HFF-Myc (cell line): ENCODE data around the gene ENTHD1.

ENCODE experiments used
- DNase-seq: peaks from one replicate; pipeline ENCODE4 v3.0.0-alpha.2; 2011; ENCODE audit warnings: low read depth; ENCODE audit errors: extremely low read depth
- H3K4me3 ChIP-seq: replicated peaks from 2 replicates; pipeline ENCODE4 v1.5.1; 2011; ENCODE audit warnings: low read depth, mild to moderate bottlenecking, control low read depth, low read length
- CTCF ChIP-seq: IDR thresholded peaks from 2 replicates; pipeline ENCODE4 v1.5.1; 2012; ENCODE audit warnings: mild to moderate bottlenecking, low read depth, low read length, control low read depth; ENCODE audit errors: missing control alignments

ENTHD1 gene

GRCh38 chr22:39729141-39729934 lies 164.2 kb downstream of the ENTHD1 start:
- H3K4me3 ChIP-seq: no peak overlapping the region
- DNase-seq: no peak
- TF ChIP-seq CTCF: no peak

- TF ChIP-seq CTCF: no peak
- no peak overlapping the region for H3K4me3 ChIP-seq
- DNase-seq: no peak
Observed at GRCh38 chr22:39728236-39728860, 165.2 kb downstream of the ENTHD1 start.

- no peak for TF ChIP-seq CTCF
- DNase-seq: no peak
- no peak overlapping the region for H3K4me3 ChIP-seq
Observed at GRCh38 chr22:39727541-39727940, 166.0 kb downstream of the ENTHD1 start.

- TF ChIP-seq CTCF: no peak
- no peak for DNase-seq
- H3K4me3 ChIP-seq: no peak overlapping the region
Observed at GRCh38 chr22:39725351-39726035, 168.1 kb downstream of the ENTHD1 start.

- TF ChIP-seq CTCF: no peak
- no peak overlapping the region for H3K4me3 ChIP-seq
- DNase-seq: no peak
Observed at GRCh38 chr22:39724857-39725256, 168.7 kb downstream of the ENTHD1 start.

GRCh38 chr22:39724390-39724789 lies 169.2 kb downstream of the ENTHD1 start:
- no peak for DNase-seq
- no peak for TF ChIP-seq CTCF

More at GRCh38 chr22:39724390-39724789, 169.2 kb downstream of the ENTHD1 start:
- H3K4me3 ChIP-seq: no peak overlapping the region
